ENCODE data around the gene ADK.

- TF ChIP-seq CTCF (IDR thresholded peaks at IDR 0.05) (no peak), POLR2A (IDR thresholded peaks at IDR 0.05) (no peak)
These were observed 442.4 kb downstream of the ADK start for GRCh38 chr10:74593470-74593869.

Data from heart left ventricle (tissue), 13 donors.